HCT116 (cell line): ENCODE data around the gene CAPN3. TPM values are rescaled to one million over a fixed set of nuclear protein-coding genes. Genes with fewer than 3 reads are reported as not detected.

Source experiments
- ATAC-seq: fragments of 200-7000 bp; cut with Tn5 transposase; 2 replicates; pipeline ENCODE4 v1.9.1; 2020; ENCODE audit warnings: mild to moderate bottlenecking, moderate library complexity
- BruUV-seq: library from RNA; stranded (reverse); fragments of 400-500 nt; replicated peaks from 2 replicates; lab custom pipeline; 2021; lab: Mats Ljungman, UMichigan
- CTCF ChIA-PET: fragments of 300-600 bp; sonication (Branson Sonifier 250); formaldehyde crosslinking; loops from one replicate; lab custom pipeline; 2021; ENCODE audit warnings: antibody characterized with exemption; lab: Charles Lee
- POLR2A ChIA-PET: fragments of 300-600, 350-600 bp; sonication (Branson Sonifier 250); formaldehyde crosslinking; loops from one replicate; lab custom pipeline; 2021; ENCODE audit warnings: antibody characterized with exemption; lab: Charles Lee
- RAD21 ChIA-PET, 2 experiments: fragments of 300-600 bp; sonication (Branson Sonifier 250); formaldehyde crosslinking; loops; one replicate each; lab custom pipeline; 2023; ENCODE audit warnings: low total read pairs in 2 of 2; ENCODE audit not compliant: uncharacterized antibody in 2 of 2, unreplicated experiment in 2 of 2, low non-redundant PET in 1 of 2; lab: Charles Lee
- DNase-seq: peaks from one replicate; pipeline ENCODE4 v3.0.0-alpha.2; 2010; ENCODE audit warnings: low read depth, low spot score
- H2AFZ ChIP-seq: fragments of 200-600 bp; shearing (Covaris generic), sonication (generic); 2 replicates; pipeline ENCODE4 v1.6.1; 2017; ENCODE audit warnings: low read depth, mixed run types, mixed read lengths, antibody characterized with exemption, low read length; ENCODE audit not compliant: poor library complexity, severe bottlenecking
- H3K27ac ChIP-seq: 2 replicates; pipeline ENCODE4 v1.5.1; 2012; ENCODE audit warnings: low read depth, low read length
- H3K27me3 ChIP-seq: fragments of 200-600 bp; sonication (generic); 2 replicates; pipeline ENCODE4 v1.6.1; 2016; ENCODE audit warnings: mixed run types, low read length, mixed read lengths; ENCODE audit not compliant: insufficient read depth
- H3K36me3 ChIP-seq, 2 experiments: fragments of 200-500 bp in 1 of 2; fragments of 200-600 bp in 1 of 2; sonication (Bioruptor generic) in 1 of 2; sonication (generic) in 1 of 2; 2 replicates each; pipeline versions ENCODE4 v1.5.1 to v1.6.1; 2014 to 2016; ENCODE audit warnings: low read length in 2 of 2, inconsistent platforms in 1 of 2, mixed read lengths in 1 of 2, mixed run types in 1 of 2; ENCODE audit not compliant: insufficient read depth in 2 of 2, control insufficient read depth in 1 of 2
- H3K4me1 ChIP-seq, 2 experiments: fragments of 200-600 bp in 1 of 2; sonication (generic) in 1 of 2; 2 replicates each; pipeline versions ENCODE4 v1.5.1 to v1.6.1; 2012 to 2017; ENCODE audit warnings: low read length in 2 of 2, inconsistent platforms in 1 of 2, mild to moderate bottlenecking in 1 of 2, mixed read lengths in 1 of 2, mixed run types in 1 of 2, moderate library complexity in 1 of 2; ENCODE audit not compliant: insufficient read depth in 2 of 2, control insufficient read depth in 1 of 2
- H3K4me2 ChIP-seq: fragments of 200-600 bp; sonication (generic); 2 replicates; pipeline ENCODE4 v1.6.1; 2017; ENCODE audit warnings: mixed run types, low read length, mixed read lengths
- H3K4me3 ChIP-seq, 2 experiments: fragments of 200-600 bp in 1 of 2; sonication (generic) in 1 of 2; replicated peaks in 1 of 2; 2 replicates each; pipeline ENCODE4 v1.5.1; 2011 to 2016; ENCODE audit warnings: low read length in 2 of 2, control low read depth in 1 of 2, low read depth in 1 of 2, mild to moderate bottlenecking in 1 of 2, mixed read lengths in 1 of 2, mixed run types in 1 of 2
- H3K79me2 ChIP-seq: fragments of 200-600 bp; sonication (generic); 2 replicates; pipeline ENCODE4 v1.6.1; 2017; ENCODE audit warnings: mild to moderate bottlenecking, mixed run types, low read length, moderate library complexity, mixed read lengths; ENCODE audit not compliant: insufficient read depth
- H3K9ac ChIP-seq: fragments of 200-600 bp; sonication (generic); 2 replicates; pipeline ENCODE4 v1.6.1; 2016; ENCODE audit warnings: low read length, mixed read lengths
- H3K9me2 ChIP-seq: fragments of 200-600 bp; sonication (generic), shearing (Covaris generic); 2 replicates; pipeline ENCODE4 v1.6.1; 2017; ENCODE audit warnings: mixed run types, mild to moderate bottlenecking, moderate library complexity; ENCODE audit not compliant: insufficient read depth
- H3K9me3 ChIP-seq, 2 experiments: fragments of 200-500 bp in 1 of 2; fragments of 200-600 bp in 1 of 2; sonication (Bioruptor generic) in 1 of 2; sonication (generic) in 1 of 2; 2 replicates each; pipeline ENCODE4 v1.6.1; 2014 to 2017; ENCODE audit warnings: low read length in 2 of 2, mixed read lengths in 2 of 2, inconsistent platforms in 1 of 2, low read depth in 1 of 2, mild to moderate bottlenecking in 1 of 2, mixed run types in 1 of 2, moderate library complexity in 1 of 2; ENCODE audit not compliant: control insufficient read depth in 1 of 2, insufficient read depth in 1 of 2
- H4K20me1 ChIP-seq: fragments of 200-600 bp; sonication (generic), shearing (Covaris generic); 2 replicates; pipeline ENCODE4 v1.6.1; 2017; ENCODE audit warnings: mixed run types, mild to moderate bottlenecking, moderate library complexity; ENCODE audit not compliant: insufficient read depth
- ATF3 ChIP-seq: IDR thresholded peaks from 2 replicates; pipeline ENCODE4 v1.6.1; 2012
- CBX3 ChIP-seq: IDR thresholded peaks from 2 replicates; pipeline ENCODE4 v1.6.1; 2012; ENCODE audit warnings: low read depth
- POLR2AphosphoS5 ChIP-seq: IDR thresholded peaks from 2 replicates; pipeline ENCODE4 v1.6.1; 2011; ENCODE audit warnings: mild to moderate bottlenecking, low read depth, low read length, moderate library complexity
- REST ChIP-seq: IDR thresholded peaks from 2 replicates; pipeline ENCODE4 v1.6.1; 2012; ENCODE audit warnings: low read depth
- SIN3A ChIP-seq: IDR thresholded peaks from 2 replicates; pipeline ENCODE4 v1.6.1; 2012; ENCODE audit warnings: low read depth
- TCF7L2 ChIP-seq: IDR thresholded peaks from 2 replicates; pipeline ENCODE4 v1.7.0; 2011; ENCODE audit warnings: borderline replicate concordance, inconsistent platforms; ENCODE audit not compliant: insufficient read depth, insufficient read length; ENCODE audit errors: extremely low read depth
- YY1 ChIP-seq: IDR thresholded peaks from 2 replicates; pipeline ENCODE4 v1.6.1; 2011; ENCODE audit warnings: low read length, low read depth, moderate library complexity, mild to moderate bottlenecking; ENCODE audit not compliant: insufficient replicate concordance; ENCODE audit errors: extremely low read depth
- intact Hi-C: fragments of 100-400 bp; cut with micrococcal nuclease; formaldehyde crosslinking; loops from 2 replicates; pipeline ENCODE4 v1.10.0; 2022
- total RNA-seq: library from RNA; stranded (reverse); gene quantifications from one replicate; pipeline ENCODE4 v1.2.1, GENCODE V29; 2021; ENCODE audit not compliant: unreplicated experiment
- TF ChIP-seq, protein P1 (sequence below), 3 experiments: fragments of 200-600 bp in 1 of 3; sonication (generic) in 1 of 3; IDR thresholded peaks in 2 of 3; conservative IDR thresholded peaks in 1 of 3; 2 replicates each; pipeline ENCODE4 v1.5.1; 2012 to 2017; ENCODE audit warnings: low read depth in 2 of 3, low read length in 2 of 3, antibody characterized with exemption in 1 of 3, borderline replicate concordance in 1 of 3, control low read depth in 1 of 3, mild to moderate bottlenecking in 1 of 3, mixed read lengths in 1 of 3, mixed run types in 1 of 3, moderate library complexity in 1 of 3; ENCODE audit not compliant: insufficient read depth in 1 of 3
- TF ChIP-seq, protein P2 (sequence below): IDR thresholded peaks from 2 replicates; pipeline ENCODE4 v1.6.1; 2012

Gene CAPN3
- total RNA-seq, 1 experiment from 2014 or later: 1.8 TPM

DNA sequence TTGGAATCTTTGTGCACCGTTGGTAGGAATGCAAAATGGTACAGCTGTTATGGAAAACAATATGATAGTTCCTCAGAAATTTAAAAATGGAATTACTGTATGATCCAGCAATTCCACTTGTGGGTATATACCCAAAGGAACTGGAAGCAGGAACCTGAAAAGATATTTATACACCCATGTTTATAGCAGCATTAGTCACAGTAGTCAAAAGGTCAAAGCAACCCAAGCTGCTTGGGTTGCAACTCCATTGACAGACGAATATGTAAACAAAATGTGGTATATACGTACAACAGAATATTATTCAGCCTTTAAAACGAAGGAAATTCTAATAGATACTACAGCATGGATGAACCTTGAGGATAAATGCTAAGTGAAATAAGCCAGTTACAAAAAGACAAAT is 35.0 kb upstream of the CAPN3 start:
- TF ChIP-seq, protein P1, sequence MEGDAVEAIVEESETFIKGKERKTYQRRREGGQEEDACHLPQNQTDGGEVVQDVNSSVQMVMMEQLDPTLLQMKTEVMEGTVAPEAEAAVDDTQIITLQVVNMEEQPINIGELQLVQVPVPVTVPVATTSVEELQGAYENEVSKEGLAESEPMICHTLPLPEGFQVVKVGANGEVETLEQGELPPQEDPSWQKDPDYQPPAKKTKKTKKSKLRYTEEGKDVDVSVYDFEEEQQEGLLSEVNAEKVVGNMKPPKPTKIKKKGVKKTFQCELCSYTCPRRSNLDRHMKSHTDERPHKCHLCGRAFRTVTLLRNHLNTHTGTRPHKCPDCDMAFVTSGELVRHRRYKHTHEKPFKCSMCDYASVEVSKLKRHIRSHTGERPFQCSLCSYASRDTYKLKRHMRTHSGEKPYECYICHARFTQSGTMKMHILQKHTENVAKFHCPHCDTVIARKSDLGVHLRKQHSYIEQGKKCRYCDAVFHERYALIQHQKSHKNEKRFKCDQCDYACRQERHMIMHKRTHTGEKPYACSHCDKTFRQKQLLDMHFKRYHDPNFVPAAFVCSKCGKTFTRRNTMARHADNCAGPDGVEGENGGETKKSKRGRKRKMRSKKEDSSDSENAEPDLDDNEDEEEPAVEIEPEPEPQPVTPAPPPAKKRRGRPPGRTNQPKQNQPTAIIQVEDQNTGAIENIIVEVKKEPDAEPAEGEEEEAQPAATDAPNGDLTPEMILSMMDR (IDR thresholded peaks at IDR 0.05 in 2 of 3, conservative IDR thresholded peaks at IDR 0.05 in 1 of 3; ENCODE audit: borderline replicate concordance in 1 of 3, insufficient read depth in 1 of 3, low read depth in 2 of 3, low read length in 2 of 3): no peak
- TF ChIP-seq POLR2AphosphoS5 (no peak), YY1 (no peak), ATF3 (no peak), CBX3 (no peak), SIN3A (no peak)
- TF ChIP-seq, all 23 proteins: peak for 0
- no peaks in the 10 kb centered on the region for H3K36me3 ChIP-seq
- RAD21 ChIA-PET: no interaction called here
- intact Hi-C loops: no loop called here
- POLR2A ChIA-PET: no interaction called here
- H3K4me2 ChIP-seq: no peak overlapping the region
- no peaks in the 10 kb centered on the region for H3K9me3 ChIP-seq
- no peaks in the 10 kb centered on the region for H3K79me2 ChIP-seq
- ATAC-seq (no peak), DNase-seq (no peak)
- CTCF ChIA-PET: interaction anchor here (1.4 kb wide), 1 partner anchor 61 kb away, joined by 3 read pairs; no protein-coding TSS in a partner anchor
- no peak overlapping the region for H3K27ac ChIP-seq
- H3K4me1 ChIP-seq: no peaks in the 10 kb centered on the region
- H2AFZ ChIP-seq: no peak overlapping the region
- no peaks in the 10 kb centered on the region for H3K27me3 ChIP-seq
- H3K9ac ChIP-seq: no peak overlapping the region
- H3K9me2 ChIP-seq: no peaks in the 10 kb centered on the region
- no TSS peak for BruUV-seq
- H4K20me1 ChIP-seq: no peaks in the 10 kb centered on the region
- no peak overlapping the region for H3K4me3 ChIP-seq

DNA sequence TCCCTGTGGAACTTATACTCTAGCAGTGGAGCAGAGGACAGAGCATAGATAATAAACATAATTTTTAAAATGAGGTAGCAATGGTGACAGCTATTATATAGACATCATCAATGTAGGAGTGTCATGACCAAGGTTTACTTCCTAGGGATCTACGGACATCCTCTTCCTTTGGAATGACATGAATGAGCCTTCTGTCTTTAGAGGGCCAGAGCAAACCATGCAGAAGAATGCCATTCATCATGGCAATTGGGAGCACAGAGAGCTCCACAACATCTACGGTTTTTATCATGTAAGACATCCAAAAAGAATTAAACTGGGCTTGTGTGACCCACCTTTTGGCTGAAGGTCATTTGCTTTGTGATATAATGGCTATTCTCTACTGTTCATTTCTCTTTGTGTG is 30.1 kb upstream of the CAPN3 start:
- ChIA-PET CTCF (interaction anchor here (0.9 kb wide), 1 partner anchor 56 kb away, joined by 3 read pairs; no protein-coding TSS in a partner anchor), POLR2A (no interaction called here), RAD21 (no interaction called here)
- Histone ChIP-seq H3K27ac (no peak overlapping the region), H3K9ac (no peak overlapping the region), H3K9me2 (no peaks in the 10 kb centered on the region), H3K9me3 (no peaks in the 10 kb centered on the region), H3K36me3 (no peaks in the 10 kb centered on the region), H3K4me2 (no peak overlapping the region), H2AFZ (no peak overlapping the region), H3K79me2 (no peaks in the 10 kb centered on the region), H3K4me1 (no peaks in the 10 kb centered on the region), H3K27me3 (no peaks in the 10 kb centered on the region), H3K4me3 (no peak overlapping the region), H4K20me1 (no peaks in the 10 kb centered on the region)
- intact Hi-C loops: no loop called here
- BruUV-seq: no TSS peak
- DNase-seq (no peak), ATAC-seq (no peak)
- TF ChIP-seq TCF7L2 (no peak), ATF3 (no peak), REST (no peak), CBX3 (no peak)
- TF ChIP-seq, protein P1 (IDR thresholded peaks at IDR 0.05 in 2 of 3, conservative IDR thresholded peaks at IDR 0.05 in 1 of 3; ENCODE audit: borderline replicate concordance in 1 of 3, insufficient read depth in 1 of 3, low read depth in 2 of 3, low read length in 2 of 3): no peak
- TF ChIP-seq, protein P2, sequence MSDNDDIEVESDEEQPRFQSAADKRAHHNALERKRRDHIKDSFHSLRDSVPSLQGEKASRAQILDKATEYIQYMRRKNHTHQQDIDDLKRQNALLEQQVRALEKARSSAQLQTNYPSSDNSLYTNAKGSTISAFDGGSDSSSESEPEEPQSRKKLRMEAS: no peak
